Mammary epithelial cell (primary cell): ENCODE data around the gene UBAP2.

Experiments used
- CTCF ChIP-seq, 2 donors: IDR thresholded peaks in 1 of 2; conservative IDR thresholded peaks in 1 of 2; 2 replicates each; pipeline ENCODE4 v1.5.1; 2011 to 2012; ENCODE audit warnings: inconsistent platforms in 2 of 2, low read length in 2 of 2, mild to moderate bottlenecking in 2 of 2, control low read depth in 1 of 2, low read depth in 1 of 2; ENCODE audit not compliant: insufficient read depth in 1 of 2; ENCODE audit errors: extremely low read depth in 1 of 2
- EZH2 ChIP-seq: IDR thresholded peaks from 2 replicates; pipeline ENCODE4 v1.6.1; 2012; ENCODE audit warnings: low read length, inconsistent platforms, borderline replicate concordance

- TF ChIP-seq CTCF (conservative IDR thresholded peaks at IDR 0.05 in 1 of 2, IDR thresholded peaks at IDR 0.05 in 1 of 2; ENCODE audit: extremely low read depth in 1 of 2, insufficient read depth in 1 of 2, low read depth in 1 of 2, low read length in 2 of 2) (no peak), EZH2 (no peak)
Observed at GRCh38 chr9:34087370-34087769, 38.7 kb upstream of the UBAP2 start.
